Osteoblast (primary cell): ENCODE measurements around the gene ADAMTS17. TPM values are rescaled to one million over a fixed set of nuclear protein-coding genes. Genes with fewer than 3 reads are reported as not detected.

Experiments used
- DNase-seq: peaks from one replicate; pipeline ENCODE4 v3.0.0; 2011; ENCODE audit warnings: low spot score, mixed read lengths; ENCODE audit not compliant: insufficient read length; ENCODE audit errors: missing footprints
- H2AFZ ChIP-seq: 2 replicates; pipeline ENCODE4 v1.6.0; 2011; ENCODE audit warnings: mild to moderate bottlenecking, low read length
- H3K27ac ChIP-seq: 2 replicates; pipeline ENCODE4 v1.5.1; 2011; ENCODE audit warnings: mild to moderate bottlenecking, low read depth, low read length, moderate library complexity
- H3K27me3 ChIP-seq: 2 replicates; pipeline ENCODE4 v1.6.0; 2012; ENCODE audit warnings: mild to moderate bottlenecking, control low read depth, inconsistent platforms, low read length, moderate library complexity; ENCODE audit not compliant: insufficient read depth
- H3K36me3 ChIP-seq: 2 replicates; pipeline ENCODE4 v1.5.1; 2011; ENCODE audit warnings: mild to moderate bottlenecking, low read length, control low read depth, moderate library complexity; ENCODE audit not compliant: insufficient read depth
- H3K4me1 ChIP-seq: 2 replicates; pipeline ENCODE4 v1.5.1; 2011; ENCODE audit warnings: mild to moderate bottlenecking, low read length, control low read depth, moderate library complexity; ENCODE audit not compliant: insufficient read depth
- H3K4me2 ChIP-seq: 2 replicates; pipeline ENCODE4 v1.6.0; 2011; ENCODE audit warnings: mild to moderate bottlenecking, low read length; ENCODE audit not compliant: insufficient read depth
- H3K4me3 ChIP-seq: fragments of 200-600 bp; sonication (generic); 3 replicates; pipeline ENCODE4 v1.5.1; 2012; ENCODE audit warnings: mild to moderate bottlenecking, low read length, inconsistent platforms; ENCODE audit not compliant: insufficient read depth
- H3K79me2 ChIP-seq: 2 replicates; pipeline ENCODE4 v1.6.0; 2012; ENCODE audit warnings: mild to moderate bottlenecking, low read length, control low read depth, inconsistent platforms; ENCODE audit not compliant: insufficient read depth
- H3K9me3 ChIP-seq: 2 replicates; pipeline ENCODE4 v1.5.1; 2011; ENCODE audit warnings: low read depth, low read length, control low read depth
- H4K20me1 ChIP-seq: 2 replicates; pipeline ENCODE4 v1.6.0; 2012; ENCODE audit warnings: mild to moderate bottlenecking, low read length, control low read depth; ENCODE audit not compliant: insufficient read depth
- CTCF ChIP-seq: IDR thresholded peaks from 2 replicates; pipeline ENCODE4 v1.5.1; 2011; ENCODE audit warnings: mild to moderate bottlenecking, low read depth, low read length, moderate library complexity; ENCODE audit errors: extremely low read depth
- total RNA-seq: library from RNA; depleted of rRNA; stranded (reverse); fragments of >200 nt; gene quantifications from 2 replicates; pipeline ENCODE4 v1.2.3, GENCODE V29; 2012

ADAMTS17 gene
- total RNA-seq, 1 donor, result under 0.01 TPM

- H4K20me1 ChIP-seq, result no peaks in the 10 kb centered on the region
- DNase-seq, result no peak
- H3K9me3 ChIP-seq, result no peaks in the 10 kb centered on the region
- no peak overlapping the region for H3K4me3 ChIP-seq
- no peak overlapping the region for H2AFZ ChIP-seq
- H3K36me3 ChIP-seq, result no peaks in the 10 kb centered on the region
- H3K79me2 ChIP-seq, result no peaks in the 10 kb centered on the region
- peaks cover 13% of the 10 kb centered on the region for H3K4me1 ChIP-seq
- H3K4me2 ChIP-seq, result no peak overlapping the region
- H3K27ac ChIP-seq, result no peak overlapping the region
- TF ChIP-seq CTCF, result no peak
- no peaks in the 10 kb centered on the region for H3K27me3 ChIP-seq
These were observed 309.3 kb downstream of the ADAMTS17 start for GRCh38 chr15:100032358-100033085.

- Histone ChIP-seq H3K9me3 (no peaks in the 10 kb centered on the region), H3K4me1 (peaks cover 13% of the 10 kb centered on the region), H3K79me2 (no peaks in the 10 kb centered on the region), H4K20me1 (no peaks in the 10 kb centered on the region), H3K36me3 (no peaks in the 10 kb centered on the region), H3K4me2 (no peak overlapping the region), H2AFZ (no peak overlapping the region), H3K27me3 (no peaks in the 10 kb centered on the region), H3K27ac (no peak overlapping the region), H3K4me3 (no peak overlapping the region)
- TF ChIP-seq CTCF, result no peak
- no peak for DNase-seq
These were observed 310.0 kb downstream of the ADAMTS17 start for GRCh38 chr15:100031665-100032357.

GRCh38 chr15:100030586-100031229, 311.1 kb downstream of the ADAMTS17 start:
- Histone ChIP-seq H3K27me3 (no peaks in the 10 kb centered on the region), H2AFZ (no peak overlapping the region), H3K4me2 (no peak overlapping the region), H4K20me1 (no peaks in the 10 kb centered on the region), H3K4me1 (peaks cover 13% of the 10 kb centered on the region), H3K9me3 (no peaks in the 10 kb centered on the region), H3K4me3 (no peak overlapping the region), H3K36me3 (no peaks in the 10 kb centered on the region), H3K79me2 (no peaks in the 10 kb centered on the region), H3K27ac (no peak overlapping the region)
- TF ChIP-seq CTCF, result no peak
- no peak for DNase-seq
